GM12873 (cell line): ENCODE results near the gene ASB13.

Experiments
- TF ChIP-seq, protein P1 (sequence below): IDR thresholded peaks from 2 replicates; pipeline ENCODE4 v1.5.1; 2012; ENCODE audit warnings: low read depth, mild to moderate bottlenecking, moderate library complexity, low read length, control low read depth; ENCODE audit not compliant: insufficient read depth; ENCODE audit errors: missing control alignments

The ASB13 gene

GRCh38 chr10:5595591-5595990, 70.8 kb downstream of the ASB13 start:
- TF ChIP-seq, protein P1, sequence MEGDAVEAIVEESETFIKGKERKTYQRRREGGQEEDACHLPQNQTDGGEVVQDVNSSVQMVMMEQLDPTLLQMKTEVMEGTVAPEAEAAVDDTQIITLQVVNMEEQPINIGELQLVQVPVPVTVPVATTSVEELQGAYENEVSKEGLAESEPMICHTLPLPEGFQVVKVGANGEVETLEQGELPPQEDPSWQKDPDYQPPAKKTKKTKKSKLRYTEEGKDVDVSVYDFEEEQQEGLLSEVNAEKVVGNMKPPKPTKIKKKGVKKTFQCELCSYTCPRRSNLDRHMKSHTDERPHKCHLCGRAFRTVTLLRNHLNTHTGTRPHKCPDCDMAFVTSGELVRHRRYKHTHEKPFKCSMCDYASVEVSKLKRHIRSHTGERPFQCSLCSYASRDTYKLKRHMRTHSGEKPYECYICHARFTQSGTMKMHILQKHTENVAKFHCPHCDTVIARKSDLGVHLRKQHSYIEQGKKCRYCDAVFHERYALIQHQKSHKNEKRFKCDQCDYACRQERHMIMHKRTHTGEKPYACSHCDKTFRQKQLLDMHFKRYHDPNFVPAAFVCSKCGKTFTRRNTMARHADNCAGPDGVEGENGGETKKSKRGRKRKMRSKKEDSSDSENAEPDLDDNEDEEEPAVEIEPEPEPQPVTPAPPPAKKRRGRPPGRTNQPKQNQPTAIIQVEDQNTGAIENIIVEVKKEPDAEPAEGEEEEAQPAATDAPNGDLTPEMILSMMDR = no peak

DNA sequence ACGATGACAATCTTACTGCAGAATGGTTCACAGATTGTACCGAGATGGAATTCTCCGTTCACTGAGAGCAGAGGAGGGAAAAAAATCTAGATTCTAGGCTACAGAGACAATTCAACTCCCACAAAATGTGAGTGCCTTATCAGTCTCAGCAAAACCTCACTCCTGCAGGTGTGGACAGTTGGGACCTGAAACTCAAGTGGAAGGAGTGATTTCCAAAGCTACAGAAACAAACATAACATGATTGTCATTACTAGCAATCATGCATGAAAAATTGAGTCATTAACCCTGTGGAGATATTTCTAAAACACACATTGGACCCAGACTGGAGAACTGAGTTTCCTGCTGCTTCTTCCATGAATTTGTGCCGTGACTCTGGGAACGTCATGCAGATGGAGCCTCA, 71.3 kb downstream of the ASB13 start:
- TF ChIP-seq, protein P1 = no peak

GRCh38 chr10:5594271-5595049, 71.9 kb downstream of the ASB13 start:
- TF ChIP-seq, protein P1 = no peak

DNA sequence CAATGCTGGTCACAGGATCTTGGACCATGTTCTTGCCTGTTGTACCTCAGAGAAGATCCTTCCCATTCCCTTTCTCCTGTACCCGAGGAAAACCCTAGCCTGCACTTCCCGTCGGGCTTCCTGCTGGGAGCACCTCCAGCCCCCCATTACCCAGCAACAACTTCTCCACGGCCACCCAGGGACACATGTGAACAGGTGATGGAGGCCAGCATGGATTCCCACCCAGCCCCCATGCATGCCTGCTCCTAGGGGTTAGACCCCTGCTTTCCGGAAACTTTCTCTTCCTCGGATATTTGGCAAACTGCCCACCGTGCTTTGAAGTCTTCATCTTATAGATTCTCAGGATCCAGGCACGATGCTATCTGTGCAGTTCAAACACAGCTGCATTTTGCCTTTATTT, 74.3 kb downstream of the ASB13 start:
- TF ChIP-seq, protein P1 = no peak

GRCh38 chr10:5591336-5591824, 75.0 kb downstream of the ASB13 start:
- TF ChIP-seq, protein P1 = no peak

DNA sequence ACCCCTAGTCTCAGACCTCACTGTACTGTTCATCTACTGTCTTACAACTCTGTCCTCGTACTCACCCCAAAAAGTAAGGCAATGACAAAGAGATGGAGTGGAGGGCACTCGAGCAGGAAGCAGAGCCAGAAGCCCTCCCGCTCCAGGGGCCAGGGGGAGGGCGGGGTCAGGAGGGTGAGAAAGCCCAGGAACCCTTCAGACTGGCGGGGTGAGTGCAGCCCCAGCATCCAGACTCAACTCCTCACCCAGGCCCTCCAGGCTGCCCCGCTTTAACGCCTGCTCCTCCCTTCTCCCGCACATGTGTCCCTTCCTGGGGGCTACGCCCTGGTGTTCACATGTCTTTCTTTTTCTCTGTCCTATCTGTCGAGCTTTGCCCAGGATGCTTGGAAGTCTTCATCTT, 75.6 kb downstream of the ASB13 start:
- TF ChIP-seq, protein P1 = no peak

DNA sequence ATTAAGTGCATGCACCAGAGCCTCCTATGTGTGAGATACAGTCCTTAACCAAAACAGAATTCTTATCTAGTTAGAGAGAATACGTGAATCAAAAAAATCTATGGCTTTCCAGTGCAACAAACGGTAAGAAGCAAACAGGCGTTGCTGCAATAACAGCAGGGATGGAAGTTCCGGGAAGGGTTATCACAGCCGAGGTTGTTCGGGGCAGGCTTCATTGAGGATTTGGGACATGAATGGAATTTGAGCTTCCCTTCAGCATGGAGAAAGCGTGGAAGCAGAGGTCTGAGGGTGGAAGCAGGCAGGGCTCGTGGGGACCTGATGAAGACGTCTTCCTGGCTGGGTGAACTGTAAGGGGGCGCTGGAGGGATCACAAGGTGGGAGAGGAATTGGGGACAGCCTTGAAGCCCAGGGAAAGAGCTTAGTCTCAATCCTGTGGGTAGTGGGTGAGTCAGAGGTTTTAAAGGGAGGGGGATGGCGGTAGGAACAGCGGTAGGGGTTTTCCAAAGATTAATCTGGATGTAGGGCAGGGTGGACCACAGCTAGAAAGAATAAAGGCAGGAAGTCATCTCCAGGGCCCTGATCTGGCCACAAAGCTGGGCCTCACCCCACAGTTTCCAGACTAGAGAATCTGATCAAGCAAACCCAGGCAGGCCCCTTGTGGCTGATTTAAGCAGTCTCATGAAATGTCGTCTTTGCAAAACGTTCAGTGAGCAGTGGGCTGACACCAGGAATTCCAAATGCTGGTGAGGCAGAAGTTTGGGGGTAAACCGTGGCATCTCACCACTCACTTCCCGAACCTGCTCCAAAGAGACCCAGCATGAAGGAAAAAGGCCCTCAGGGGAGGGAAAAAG, 76.5 kb downstream of the ASB13 start:
- TF ChIP-seq, protein P1 = peak; percentile 20
